ENCODE results near the gene OR5W2. TPM values are rescaled to one million over a fixed set of nuclear protein-coding genes. Genes with fewer than 3 reads are reported as not detected.

OR5W2 gene
- total RNA-seq, 2 donors from 2014 or later, result not detected

Other genes with a start within 250 kb of the OR5W2 start
- gene OR5D13, start 141.1 kb downstream of the OR5W2 start, total RNA-seq, result not detected
- not detected for gene OR5D14, start 119.0 kb downstream of the OR5W2 start, total RNA-seq
- gene OR5L1, start 103.2 kb downstream of the OR5W2 start, total RNA-seq, result not detected
- not detected for gene OR5D18, start 95.0 kb downstream of the OR5W2 start, total RNA-seq
- not detected for gene OR5L2, start 87.4 kb downstream of the OR5W2 start, total RNA-seq
- gene OR5D16, start 75.8 kb downstream of the OR5W2 start, total RNA-seq, result not detected
- 1 to 10 TPM in 1 of 2 donors, not detected in 1; 2.2 TPM for gene TRIM51, start 31.3 kb downstream of the OR5W2 start, total RNA-seq
- gene OR5I1, start 21.8 kb upstream of the OR5W2 start, total RNA-seq, result not detected
- not detected for gene OR10AG1, start 55.4 kb upstream of the OR5W2 start, total RNA-seq
- gene OR5F1, start 80.0 kb upstream of the OR5W2 start, total RNA-seq, result not detected
- not detected for gene OR5AS1, start 113.1 kb upstream of the OR5W2 start, total RNA-seq
- gene OR8I2, start 178.7 kb upstream of the OR5W2 start, total RNA-seq, result not detected
- not detected for gene OR8H2, start 189.1 kb upstream of the OR5W2 start, total RNA-seq
- not detected for gene OR8H3, start 207.8 kb upstream of the OR5W2 start, total RNA-seq
- gene OR8J3, start 225.6 kb upstream of the OR5W2 start, total RNA-seq, result not detected
- gene OR8K5, start 245.7 kb upstream of the OR5W2 start, total RNA-seq, result not detected

All from natural killer cell treated with Interleukin-12 subunit alpha and Interleukin-12 subunit beta and Interleukin-15 and Interleukin-18, amount 100 ng/mL, for 72 hours (primary cell).